Measurements from ENCODE around the gene NBPF12.

DNA sequence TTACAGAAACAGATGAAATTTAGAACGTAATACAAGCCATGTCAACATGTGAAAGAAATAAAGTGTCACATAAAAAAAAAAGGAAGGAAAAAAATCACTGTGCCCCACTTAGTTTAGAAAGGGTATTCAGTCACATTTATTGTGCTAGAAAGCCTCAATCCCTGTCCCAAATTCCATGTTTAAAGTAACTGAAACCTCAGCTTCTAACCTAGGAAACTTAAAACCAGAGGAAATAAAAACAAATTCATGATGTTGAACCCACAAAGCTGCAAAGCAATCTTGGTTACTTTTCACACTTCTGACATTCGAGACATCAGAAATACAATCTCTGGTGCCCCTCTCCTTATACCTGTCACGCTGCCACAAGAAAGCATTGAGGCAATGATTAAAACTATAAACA is 101.8 kb downstream of the NBPF12 start:
- TF ChIP-seq POLR2A (IDR thresholded peaks at IDR 0.05; ENCODE audit: low read depth, low read length) (no peak), TAF1 (IDR thresholded peaks at IDR 0.05; ENCODE audit: borderline replicate concordance, low read depth, low read length) (no peak)

All from GM12892 (cell line).